Endothelial cell of umbilical vein (primary cell): ENCODE measurements around the gene ZNF516. TPM values are rescaled to one million over a fixed set of nuclear protein-coding genes. Genes with fewer than 3 reads are reported as not detected.

Experiments used
- BruUV-seq: library from RNA; stranded (reverse); fragments of 400-500 nt; replicated peaks from 2 replicates; lab custom pipeline; 2021; lab: Mats Ljungman, UMichigan
- CTCF ChIA-PET: fragments of 300-600, 350-600 bp; sonication (Branson Sonifier 250); formaldehyde crosslinking; loops from one replicate; lab custom pipeline; 2021; ENCODE audit warnings: antibody characterized with exemption, inconsistent platforms; lab: Charles Lee
- POLR2A ChIA-PET: fragments of 300-600, 350-600 bp; sonication (Branson Sonifier 250); formaldehyde crosslinking; loops from one replicate; lab custom pipeline; 2021; ENCODE audit warnings: antibody characterized with exemption, inconsistent platforms; lab: Charles Lee
- DNase-seq: peaks from one replicate; pipeline ENCODE4 v3.0.0-alpha.2; 2011; ENCODE audit warnings: low read depth, low spot score
- FAIRE-seq: peaks from 2 replicates; lab custom pipeline; 2011; peaks lifted over from hg19 to GRCh38; lab: Jason Lieb, UNC
- H2AFZ ChIP-seq: 2 replicates; pipeline ENCODE4 v1.6.0; 2012; ENCODE audit warnings: low read depth, low read length, control low read depth, inconsistent platforms
- H3K27ac ChIP-seq: 2 replicates; pipeline ENCODE4 v1.5.1; 2011; ENCODE audit warnings: low read depth, mild to moderate bottlenecking, control low read depth, low read length, moderate library complexity; ENCODE audit not compliant: insufficient read depth
- H3K27me3 ChIP-seq, 2 experiments: 2 replicates each; pipeline versions ENCODE4 v1.6.0 to v1.6.1; 2011; ENCODE audit warnings: low read length in 2 of 2, mixed read lengths in 1 of 2; ENCODE audit not compliant: control insufficient read depth in 2 of 2, insufficient read depth in 2 of 2
- H3K36me3 ChIP-seq, 2 experiments: 2 replicates in 1 of 2; 3 replicates in 1 of 2; pipeline ENCODE4 v1.5.1; 2011; ENCODE audit warnings: low read length in 2 of 2, mild to moderate bottlenecking in 1 of 2, moderate library complexity in 1 of 2; ENCODE audit not compliant: control insufficient read depth in 2 of 2, insufficient read depth in 2 of 2; ENCODE audit errors: extremely low read depth in 1 of 2
- H3K4me1 ChIP-seq: 3 replicates; pipeline ENCODE4 v1.5.1; 2011; ENCODE audit warnings: mild to moderate bottlenecking, low read length; ENCODE audit not compliant: control insufficient read depth, insufficient read depth; ENCODE audit errors: extremely low read depth
- H3K4me2 ChIP-seq: 2 replicates; pipeline ENCODE4 v1.6.1; 2011; ENCODE audit warnings: low read length, control low read depth, mixed read lengths; ENCODE audit not compliant: insufficient read depth
- H3K4me3 ChIP-seq, 3 experiments: fragments of 200-600 bp in 1 of 3; sonication (generic), shearing (Covaris generic) in 1 of 3; replicated peaks in 1 of 3; 2 replicates each; pipeline ENCODE4 v1.5.1; 2011 to 2016; ENCODE audit warnings: control low read depth in 3 of 3, low read length in 3 of 3, mild to moderate bottlenecking in 2 of 3, inconsistent platforms in 1 of 3, low read depth in 1 of 3, moderate library complexity in 1 of 3; ENCODE audit not compliant: insufficient read depth in 1 of 3
- H3K79me2 ChIP-seq: 2 replicates; pipeline ENCODE4 v1.6.0; 2012; ENCODE audit warnings: low read length, inconsistent platforms; ENCODE audit not compliant: control insufficient read depth, insufficient read depth
- H3K9ac ChIP-seq: replicated peaks from 2 replicates; pipeline ENCODE3; 2011; ENCODE audit warnings: low read length, control low read depth; ENCODE audit not compliant: insufficient read depth; ENCODE audit errors: extremely low read depth
- H3K9me1 ChIP-seq: replicated peaks from 3 replicates; pipeline ENCODE4 v1.6.0; 2011; ENCODE audit warnings: mild to moderate bottlenecking, low read length; ENCODE audit not compliant: control insufficient read depth, insufficient read depth; ENCODE audit errors: extremely low read depth
- H3K9me3 ChIP-seq: replicated peaks from 2 replicates; pipeline ENCODE4 v1.5.1; 2012; ENCODE audit warnings: low read length, inconsistent platforms; ENCODE audit not compliant: control insufficient read depth, insufficient read depth
- H4K20me1 ChIP-seq: replicated peaks from 2 replicates; pipeline ENCODE3; 2011; ENCODE audit warnings: mild to moderate bottlenecking, low read length; ENCODE audit not compliant: control insufficient read depth, insufficient read depth; ENCODE audit errors: extremely low read depth
- CTCF ChIP-seq, 2 donors: IDR thresholded peaks; 1 replicate in 1 of 2; 2 replicates in 1 of 2; pipeline ENCODE4 v1.5.1; 2011; ENCODE audit warnings: low read length in 2 of 2, mild to moderate bottlenecking in 2 of 2, moderate library complexity in 2 of 2, control low read depth in 1 of 2, inconsistent platforms in 1 of 2, low read depth in 1 of 2; ENCODE audit not compliant: insufficient read depth in 1 of 2; ENCODE audit errors: extremely low read depth in 1 of 2
- EZH2 ChIP-seq: IDR thresholded peaks from 2 replicates; pipeline ENCODE4 v1.6.1; 2012; ENCODE audit warnings: borderline replicate concordance, low read depth, mild to moderate bottlenecking, moderate library complexity, low read length, inconsistent platforms; ENCODE audit not compliant: severe bottlenecking
- FOS ChIP-seq: IDR thresholded peaks from 2 replicates; pipeline ENCODE4 v1.6.1; 2011; ENCODE audit warnings: mild to moderate bottlenecking, low read length, moderate library complexity, borderline replicate concordance; ENCODE audit not compliant: insufficient read depth
- GATA2 ChIP-seq: IDR thresholded peaks from 2 replicates; pipeline ENCODE4 v1.7.0; 2011; ENCODE audit warnings: low read depth, mild to moderate bottlenecking, moderate library complexity, mixed read lengths, low read length; ENCODE audit not compliant: insufficient read length, insufficient read depth
- JUN ChIP-seq: IDR thresholded peaks from 2 replicates; pipeline ENCODE4 v1.6.1; 2011; ENCODE audit warnings: borderline replicate concordance, low read depth; ENCODE audit not compliant: insufficient read length, insufficient read depth
- MAX ChIP-seq: IDR thresholded peaks from 2 replicates; pipeline ENCODE4 v1.6.1; 2011; ENCODE audit not compliant: insufficient read depth, insufficient read length
- MYC ChIP-seq: IDR thresholded peaks from one replicate; pipeline ENCODE4 v1.6.1; 2011; ENCODE audit warnings: mild to moderate bottlenecking, low read depth, low read length
- POLR2A ChIP-seq: IDR thresholded peaks from 2 replicates; pipeline ENCODE4 v1.6.1; 2012; ENCODE audit warnings: low read depth, mild to moderate bottlenecking, control low read depth, low read length
- POLR2AphosphoS5 ChIP-seq: IDR thresholded peaks from 2 replicates; pipeline ENCODE4 v1.6.1; 2012; ENCODE audit warnings: low read depth, mild to moderate bottlenecking, control low read depth, low read length, moderate library complexity; ENCODE audit not compliant: insufficient read depth
- dilution Hi-C: fragments of 300-500 bp; cut with MboI; formaldehyde crosslinking; loops from one replicate; pipeline ENCODE4 v1.15.0; 2019; ENCODE audit warnings: low sequenced_read_pairs; ENCODE audit not compliant: extremely low pct_ligation_motif_present
- intact Hi-C: fragments of 100-400 bp; cut with micrococcal nuclease; formaldehyde crosslinking; loops from one replicate; pipeline ENCODE4 v1.10.0; 2022
- polyA plus RNA-seq, 4 experiments: library from polyadenylated mRNA; depleted of rRNA in 3 of 4; stranded (reverse) in 3 of 4; unstranded in 1 of 4; fragments of >200 nt; gene quantifications; 2 replicates each; pipeline versions ENCODE4 v1.2.1 to v1.2.3, GENCODE V29; 2011 to 2012; ENCODE audit warnings: missing spikeins in 1 of 4
- total RNA-seq: library from RNA; stranded (reverse); gene quantifications from 2 replicates; pipeline ENCODE4 v1.2.3, GENCODE V29; 2021

Gene ZNF516
- total and polyA plus RNA-seq, 2 donors (not counting 3 experiments of a cell fraction or from before 2014, with no cell fraction given), result 3.6 to 19.1 TPM

- dilution Hi-C loops (no loop called here), intact Hi-C loops (no loop called here)
- peak overlapping the region; percentile 16 for H3K4me2 ChIP-seq
- FAIRE-seq (no peak), DNase-seq (no peak)
- CTCF ChIA-PET, result no interaction called here
- peaks cover 26% of the 10 kb centered on the region for H3K4me1 ChIP-seq
- POLR2A ChIA-PET, result no interaction called here
- no peak for TF ChIP-seq CTCF (IDR thresholded peaks at IDR 0.05; ENCODE audit: extremely low read depth in 1 of 2, insufficient read depth in 1 of 2, low read depth in 1 of 2, low read length in 2 of 2)
- no peak for TF ChIP-seq MAX
- no peaks in the 10 kb centered on the region for H3K36me3 ChIP-seq
- no peaks in the 10 kb centered on the region for H3K9me1 ChIP-seq
- no peaks in the 10 kb centered on the region for H4K20me1 ChIP-seq
- H3K79me2 ChIP-seq, result peaks cover 8% of the 10 kb centered on the region
- H3K9ac ChIP-seq, result no peak overlapping the region
- H3K27ac ChIP-seq, result no peak overlapping the region
- no peak overlapping the region for H3K4me3 ChIP-seq
- peaks cover 0 to 1% of the 10 kb centered on the region in 2 experiments for H3K27me3 ChIP-seq
- no peaks in the 10 kb centered on the region for H3K9me3 ChIP-seq
- BruUV-seq, result no TSS peak
- H2AFZ ChIP-seq, result no peak overlapping the region
Observed at GRCh38 chr18:76448256-76449110, 46.6 kb downstream of the ZNF516 start.

DNA sequence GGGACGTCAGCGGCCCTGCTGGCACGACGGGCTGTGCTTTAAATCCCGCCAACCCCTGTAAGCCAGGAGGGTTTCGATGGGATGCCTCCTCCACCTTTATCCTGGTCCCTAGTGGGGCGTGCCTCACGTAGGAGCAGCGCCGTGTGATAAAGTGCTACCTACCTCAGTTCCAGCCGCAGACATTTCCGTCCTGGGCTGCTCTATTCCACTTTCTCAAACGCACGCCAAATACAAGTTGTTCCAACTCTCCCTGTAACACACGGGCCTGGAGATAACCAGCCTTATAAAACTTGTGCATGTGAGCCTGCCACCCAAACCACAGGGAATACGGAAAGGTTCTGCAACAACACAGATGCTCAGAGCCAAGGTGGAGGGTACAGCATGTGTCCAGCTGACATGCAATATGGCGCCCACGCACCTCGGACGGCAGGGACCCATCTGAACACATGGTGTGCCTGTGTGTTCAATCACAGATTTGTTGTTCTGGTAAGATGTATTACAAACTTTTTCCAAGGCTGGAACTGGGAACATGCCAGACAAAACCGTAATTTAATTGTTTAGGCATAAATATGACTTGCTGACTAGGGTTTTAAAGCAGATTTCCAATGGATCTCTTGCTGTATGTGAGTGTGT lies 47.7 kb downstream of the ZNF516 start:
- Histone ChIP-seq H3K79me2 (peaks cover 8% of the 10 kb centered on the region), H2AFZ (no peak overlapping the region), H3K4me3 (no peak overlapping the region), H3K9me1 (no peaks in the 10 kb centered on the region), H3K4me2 (no peak overlapping the region), H3K27me3 (no peaks in the 10 kb centered on the region), H3K27ac (no peak overlapping the region), H3K9me3 (no peaks in the 10 kb centered on the region), H3K36me3 (no peaks in the 10 kb centered on the region), H3K9ac (no peak overlapping the region), H4K20me1 (no peaks in the 10 kb centered on the region), H3K4me1 (peaks cover 26% of the 10 kb centered on the region)
- no TSS peak for BruUV-seq
- CTCF ChIA-PET, result no interaction called here
- DNase-seq (no peak), FAIRE-seq (no peak)
- POLR2A ChIA-PET, result no interaction called here
- dilution Hi-C loops, result no loop called here
- TF ChIP-seq POLR2A (no peak), MYC (no peak), EZH2 (no peak), POLR2AphosphoS5 (no peak), FOS (no peak), JUN (no peak), CTCF (IDR thresholded peaks at IDR 0.05; ENCODE audit: extremely low read depth in 1 of 2, insufficient read depth in 1 of 2, low read depth in 1 of 2, low read length in 2 of 2) (no peak), MAX (no peak), GATA2 (no peak)
- intact Hi-C loops, result no loop called here
